Measurements from ENCODE around the gene OTOP2. TPM values are rescaled to one million over a fixed set of nuclear protein-coding genes. Genes with fewer than 3 reads are reported as not detected.

Gene OTOP2
- total RNA-seq, 1 donor from 2014 or later = not detected

- intact Hi-C loops (cut with micrococcal nuclease) = no loop called here
- H3K27ac ChIP-seq (replicated peaks) = no peak overlapping the region
- DNase-seq = no peak
- no peak overlapping the region for H3K4me3 ChIP-seq
- H3K36me3 ChIP-seq = no peaks in the 10 kb centered on the region
- peaks cover 1% of the 10 kb centered on the region for H3K4me1 ChIP-seq
- no peaks in the 10 kb centered on the region for H3K9me3 ChIP-seq (replicated peaks)
- no peak for TF ChIP-seq CTCF (IDR thresholded peaks at IDR 0.05; ENCODE audit: borderline replicate concordance)
- peaks cover 94% of the 10 kb centered on the region for H3K27me3 ChIP-seq (ENCODE audit: low read depth)
Measured at GRCh38 chr17:74941128-74941725, 17.2 kb downstream of the OTOP2 start.

- Histone ChIP-seq H3K27ac (replicated peaks) (no peak overlapping the region), H3K4me1 (no peaks in the 10 kb centered on the region), H3K36me3 (no peaks in the 10 kb centered on the region), H3K4me3 (no peak overlapping the region), H3K27me3 (ENCODE audit: low read depth) (peaks cover 91% of the 10 kb centered on the region), H3K9me3 (replicated peaks) (no peaks in the 10 kb centered on the region)
- no peak for TF ChIP-seq CTCF (IDR thresholded peaks at IDR 0.05; ENCODE audit: borderline replicate concordance)
- no peak for DNase-seq
- intact Hi-C loops (cut with micrococcal nuclease) = no loop called here
Measured at GRCh38 chr17:74943808-74944522, 19.9 kb downstream of the OTOP2 start.

DNA sequence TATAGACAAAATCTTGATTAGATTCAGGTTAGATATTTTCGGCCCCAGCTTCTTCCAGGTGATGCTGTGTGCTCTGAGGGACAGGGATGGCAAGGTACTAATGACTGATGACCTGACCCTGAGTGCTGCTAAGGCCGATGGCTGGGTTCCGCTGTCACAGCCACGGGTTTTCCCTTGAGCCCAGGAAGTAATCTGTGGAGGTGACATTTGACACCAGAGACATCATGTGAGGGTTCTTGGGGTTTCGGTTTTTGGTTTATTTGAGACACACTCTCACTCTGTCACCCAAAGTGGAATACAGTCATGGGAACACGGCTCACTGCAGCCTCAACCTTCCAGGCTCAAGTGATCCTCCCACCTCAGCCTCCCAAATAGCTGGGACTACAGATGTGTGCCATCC, 21.5 kb downstream of the OTOP2 start:
- no peaks in the 10 kb centered on the region for H3K4me1 ChIP-seq
- intact Hi-C loops (cut with micrococcal nuclease) = no loop called here
- H3K36me3 ChIP-seq = no peaks in the 10 kb centered on the region
- no peak for TF ChIP-seq CTCF (IDR thresholded peaks at IDR 0.05; ENCODE audit: borderline replicate concordance)
- no peak overlapping the region for H3K27ac ChIP-seq (replicated peaks)
- H3K27me3 ChIP-seq (ENCODE audit: low read depth) = peaks cover 95% of the 10 kb centered on the region
- no peak overlapping the region for H3K4me3 ChIP-seq
- H3K9me3 ChIP-seq (replicated peaks) = no peaks in the 10 kb centered on the region
- no peak for DNase-seq

- intact Hi-C loops (cut with micrococcal nuclease) = no loop called here
- TF ChIP-seq CTCF (IDR thresholded peaks at IDR 0.05; ENCODE audit: borderline replicate concordance) = no peak
- no peaks in the 10 kb centered on the region for H3K36me3 ChIP-seq
- no peaks in the 10 kb centered on the region for H3K9me3 ChIP-seq (replicated peaks)
- H3K27me3 ChIP-seq (ENCODE audit: low read depth) = peaks cover 96% of the 10 kb centered on the region
- no peaks in the 10 kb centered on the region for H3K4me1 ChIP-seq
- no peak overlapping the region for H3K4me3 ChIP-seq
- H3K27ac ChIP-seq (replicated peaks) = no peak overlapping the region
- DNase-seq = no peak
Measured at GRCh38 chr17:74946641-74947040, 22.6 kb downstream of the OTOP2 start.

DNA sequence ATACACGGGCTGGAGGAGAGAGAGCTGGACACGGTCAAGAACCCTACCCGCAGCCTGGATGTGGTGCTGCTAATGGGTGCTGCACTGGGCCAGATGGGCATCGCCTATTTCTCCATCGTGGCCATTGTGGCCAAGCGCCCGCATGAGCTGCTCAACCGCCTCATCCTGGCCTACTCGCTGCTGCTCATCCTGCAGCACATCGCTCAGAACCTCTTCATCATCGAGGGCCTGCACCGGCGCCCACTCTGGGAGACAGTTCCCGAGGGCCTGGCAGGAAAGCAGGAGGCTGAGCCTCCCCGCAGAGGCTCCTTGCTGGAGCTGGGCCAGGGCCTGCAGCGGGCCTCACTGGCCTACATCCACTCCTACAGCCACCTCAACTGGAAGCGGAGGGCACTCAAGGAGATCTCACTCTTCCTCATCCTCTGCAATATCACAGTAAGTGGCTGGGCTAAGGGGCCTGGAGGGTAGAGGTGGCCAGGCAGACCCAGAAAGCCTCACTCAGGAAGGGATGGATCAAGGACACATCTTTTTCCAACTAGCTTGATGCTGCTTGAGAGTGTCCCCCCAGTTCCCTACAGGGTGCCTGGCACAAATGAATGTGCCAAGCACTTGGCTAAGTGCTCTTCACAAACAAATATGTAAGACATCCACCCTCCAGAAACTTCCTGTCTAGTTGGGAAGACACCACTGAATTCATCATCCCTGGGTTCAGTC, 23.1 kb downstream of the OTOP2 start:
- H3K9me3 ChIP-seq (replicated peaks) = no peaks in the 10 kb centered on the region
- intact Hi-C loops (cut with micrococcal nuclease) = no loop called here
- H3K4me1 ChIP-seq = no peaks in the 10 kb centered on the region
- H3K27me3 ChIP-seq (ENCODE audit: low read depth) = peaks cover 95% of the 10 kb centered on the region
- H3K4me3 ChIP-seq = no peak overlapping the region
- no peak for DNase-seq
- H3K27ac ChIP-seq (replicated peaks) = no peak overlapping the region
- no peaks in the 10 kb centered on the region for H3K36me3 ChIP-seq
- no peak for TF ChIP-seq CTCF (IDR thresholded peaks at IDR 0.05; ENCODE audit: borderline replicate concordance)
